A673 (cell line): Measurements from ENCODE around the gene VAV3.

Experiments used
- EZH2 ChIP-seq: fragments of 200-600 bp; sonication (generic); IDR thresholded peaks from 2 replicates; pipeline ENCODE4 v1.6.1; 2017; ENCODE audit warnings: borderline replicate concordance, low read depth, mild to moderate bottlenecking, mixed read lengths, antibody characterized with exemption, low read length; ENCODE audit not compliant: poor library complexity, severe bottlenecking
- TF ChIP-seq, protein P1 (sequence below): fragments of 300-800, 200-600 bp; sonication (generic); conservative IDR thresholded peaks from 2 replicates; pipeline ENCODE4 v1.5.1; 2017; ENCODE audit warnings: low read depth, mild to moderate bottlenecking, antibody characterized with exemption, low read length, moderate library complexity, mixed read lengths

DNA sequence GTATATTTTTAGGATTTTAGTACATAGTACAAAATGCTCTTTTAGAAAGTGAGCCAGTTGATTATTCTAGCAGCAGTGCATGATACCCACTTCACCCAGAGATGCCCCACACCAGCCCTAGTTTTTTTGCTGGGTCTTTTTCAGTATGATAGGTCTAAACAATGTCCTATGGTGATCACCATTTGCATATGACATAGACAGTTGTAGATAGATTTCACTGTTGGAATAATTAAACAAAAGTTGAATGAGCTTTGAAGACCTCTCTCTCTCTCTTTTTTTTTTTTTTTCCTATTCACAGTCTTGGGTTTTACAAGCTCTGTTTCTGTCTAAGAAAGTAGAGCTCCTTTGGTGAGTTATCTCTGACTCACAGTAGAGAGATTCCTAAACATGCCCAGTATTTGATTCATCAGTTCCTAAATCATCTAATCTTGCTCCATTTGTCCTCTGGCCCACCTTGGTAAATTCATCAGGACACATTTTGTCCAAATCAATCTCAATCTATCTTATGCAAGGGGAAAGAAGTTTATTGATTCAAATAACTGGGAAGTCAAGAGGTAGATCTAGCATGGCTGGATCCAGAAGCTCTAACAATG is 44.7 kb upstream of the VAV3 start:
- TF ChIP-seq, protein P1, sequence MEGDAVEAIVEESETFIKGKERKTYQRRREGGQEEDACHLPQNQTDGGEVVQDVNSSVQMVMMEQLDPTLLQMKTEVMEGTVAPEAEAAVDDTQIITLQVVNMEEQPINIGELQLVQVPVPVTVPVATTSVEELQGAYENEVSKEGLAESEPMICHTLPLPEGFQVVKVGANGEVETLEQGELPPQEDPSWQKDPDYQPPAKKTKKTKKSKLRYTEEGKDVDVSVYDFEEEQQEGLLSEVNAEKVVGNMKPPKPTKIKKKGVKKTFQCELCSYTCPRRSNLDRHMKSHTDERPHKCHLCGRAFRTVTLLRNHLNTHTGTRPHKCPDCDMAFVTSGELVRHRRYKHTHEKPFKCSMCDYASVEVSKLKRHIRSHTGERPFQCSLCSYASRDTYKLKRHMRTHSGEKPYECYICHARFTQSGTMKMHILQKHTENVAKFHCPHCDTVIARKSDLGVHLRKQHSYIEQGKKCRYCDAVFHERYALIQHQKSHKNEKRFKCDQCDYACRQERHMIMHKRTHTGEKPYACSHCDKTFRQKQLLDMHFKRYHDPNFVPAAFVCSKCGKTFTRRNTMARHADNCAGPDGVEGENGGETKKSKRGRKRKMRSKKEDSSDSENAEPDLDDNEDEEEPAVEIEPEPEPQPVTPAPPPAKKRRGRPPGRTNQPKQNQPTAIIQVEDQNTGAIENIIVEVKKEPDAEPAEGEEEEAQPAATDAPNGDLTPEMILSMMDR: no peak
- TF ChIP-seq EZH2: no peak
